Fibroblast of pulmonary artery (primary cell): ENCODE results near the gene RTP5.
"Not testable (repeated sequence)": the region's sequence is repeated elsewhere in the genome, so short reads cannot be mapped to it uniquely, and the experiment has no call there.

Source experiments
- DNase-seq: peaks from one replicate; pipeline ENCODE4 v3.0.0-alpha.2; 2010; ENCODE audit warnings: low read depth
- H3K4me3 ChIP-seq: replicated peaks from 2 replicates; pipeline ENCODE4 v1.5.1; 2011; ENCODE audit warnings: low read depth, mild to moderate bottlenecking, control low read depth, low read length, moderate library complexity
- TF ChIP-seq, protein P1 (sequence below): IDR thresholded peaks from 2 replicates; pipeline ENCODE4 v1.5.1; 2011; ENCODE audit warnings: mild to moderate bottlenecking, control low read depth, low read length, inconsistent platforms; ENCODE audit errors: missing control alignments

Gene RTP5

DNA sequence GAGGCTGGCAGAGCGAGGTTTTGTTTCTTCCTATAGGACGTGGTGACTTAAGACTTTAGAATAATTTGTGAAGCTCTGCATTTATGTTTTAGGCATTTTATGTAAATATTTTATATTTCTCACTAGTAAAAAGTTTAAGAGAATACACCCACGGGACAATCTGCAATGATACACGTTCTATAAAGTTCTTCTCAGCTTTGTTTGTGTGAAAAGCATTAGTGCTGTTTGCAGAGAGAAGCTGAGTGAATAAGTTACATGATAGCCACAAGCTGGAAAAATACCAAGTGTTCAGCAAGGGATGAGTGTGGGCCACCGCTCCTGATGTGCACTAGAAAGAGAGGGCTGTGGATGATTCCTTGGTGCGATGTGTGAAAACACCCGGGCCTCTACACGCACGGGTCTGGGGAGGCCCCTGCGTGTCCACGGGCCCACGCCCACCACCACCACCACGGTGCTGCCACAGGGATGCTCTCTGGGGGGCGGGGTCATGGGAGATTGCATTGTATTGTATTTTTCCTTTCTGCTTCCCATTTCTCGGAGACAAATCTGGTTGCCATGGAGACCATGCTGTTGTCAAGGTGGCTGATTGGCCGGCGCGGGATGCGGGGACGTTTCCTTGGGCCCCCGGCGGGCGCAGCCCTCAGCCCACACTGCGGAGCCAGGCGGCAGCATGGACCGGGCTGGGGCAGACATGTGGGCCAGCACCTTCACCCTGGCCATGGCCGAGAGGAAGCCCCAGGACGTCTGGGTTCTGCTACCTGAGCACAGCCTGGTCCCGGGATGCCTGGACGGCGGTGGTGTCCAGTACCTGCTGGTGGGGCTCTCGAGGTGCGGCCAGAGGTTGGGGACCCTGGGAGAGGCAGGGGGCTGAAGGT, at the start of gene RTP5:
TSS of gene RTP5 (plus strand) at position 643 of the 875 bp plus-strand sequence. CDS start at position 671, 28 bp downstream.
- no peak for DNase-seq
- TF ChIP-seq, protein P1, sequence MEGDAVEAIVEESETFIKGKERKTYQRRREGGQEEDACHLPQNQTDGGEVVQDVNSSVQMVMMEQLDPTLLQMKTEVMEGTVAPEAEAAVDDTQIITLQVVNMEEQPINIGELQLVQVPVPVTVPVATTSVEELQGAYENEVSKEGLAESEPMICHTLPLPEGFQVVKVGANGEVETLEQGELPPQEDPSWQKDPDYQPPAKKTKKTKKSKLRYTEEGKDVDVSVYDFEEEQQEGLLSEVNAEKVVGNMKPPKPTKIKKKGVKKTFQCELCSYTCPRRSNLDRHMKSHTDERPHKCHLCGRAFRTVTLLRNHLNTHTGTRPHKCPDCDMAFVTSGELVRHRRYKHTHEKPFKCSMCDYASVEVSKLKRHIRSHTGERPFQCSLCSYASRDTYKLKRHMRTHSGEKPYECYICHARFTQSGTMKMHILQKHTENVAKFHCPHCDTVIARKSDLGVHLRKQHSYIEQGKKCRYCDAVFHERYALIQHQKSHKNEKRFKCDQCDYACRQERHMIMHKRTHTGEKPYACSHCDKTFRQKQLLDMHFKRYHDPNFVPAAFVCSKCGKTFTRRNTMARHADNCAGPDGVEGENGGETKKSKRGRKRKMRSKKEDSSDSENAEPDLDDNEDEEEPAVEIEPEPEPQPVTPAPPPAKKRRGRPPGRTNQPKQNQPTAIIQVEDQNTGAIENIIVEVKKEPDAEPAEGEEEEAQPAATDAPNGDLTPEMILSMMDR = no peak

DNA sequence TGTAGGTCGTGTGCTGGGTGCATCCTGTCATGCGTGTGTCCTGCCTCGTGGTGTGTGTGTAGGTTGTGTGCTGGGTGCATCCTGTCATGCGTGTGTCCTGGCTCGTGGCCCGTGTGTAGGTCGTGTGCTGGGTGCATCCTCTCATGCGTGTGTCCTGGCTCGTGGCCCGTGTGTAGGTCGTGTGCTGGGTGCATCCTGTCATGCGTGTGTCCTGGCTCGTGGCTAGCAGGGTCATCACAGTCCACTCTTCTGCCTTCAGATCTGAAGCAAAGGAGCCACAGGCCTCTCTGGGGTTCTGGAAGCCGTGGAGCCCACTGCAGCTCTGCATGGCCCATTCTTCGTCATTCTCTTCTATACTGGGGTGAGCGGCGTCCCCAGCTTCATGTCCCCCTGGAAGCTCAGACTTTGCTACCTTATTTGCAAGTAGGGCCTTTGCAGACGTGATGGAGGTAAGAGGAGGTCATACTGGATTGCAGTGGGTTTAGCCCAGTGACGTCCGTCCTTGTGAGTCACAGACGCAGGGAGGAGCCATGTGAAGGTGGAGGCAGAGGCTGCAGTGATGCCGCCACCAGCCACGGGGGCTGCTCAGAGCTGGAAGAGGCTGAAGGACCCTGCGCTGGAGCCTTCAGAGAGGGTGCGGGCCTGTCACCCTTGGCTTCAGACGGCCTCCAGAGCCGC, 49.4 kb upstream of the RTP5 start:
- not testable (repeated sequence) for DNase-seq

More for the DNA sequence above, at the start of gene RTP5:
- no peak within 1 kb of the TSS for H3K4me3 ChIP-seq

DNA sequence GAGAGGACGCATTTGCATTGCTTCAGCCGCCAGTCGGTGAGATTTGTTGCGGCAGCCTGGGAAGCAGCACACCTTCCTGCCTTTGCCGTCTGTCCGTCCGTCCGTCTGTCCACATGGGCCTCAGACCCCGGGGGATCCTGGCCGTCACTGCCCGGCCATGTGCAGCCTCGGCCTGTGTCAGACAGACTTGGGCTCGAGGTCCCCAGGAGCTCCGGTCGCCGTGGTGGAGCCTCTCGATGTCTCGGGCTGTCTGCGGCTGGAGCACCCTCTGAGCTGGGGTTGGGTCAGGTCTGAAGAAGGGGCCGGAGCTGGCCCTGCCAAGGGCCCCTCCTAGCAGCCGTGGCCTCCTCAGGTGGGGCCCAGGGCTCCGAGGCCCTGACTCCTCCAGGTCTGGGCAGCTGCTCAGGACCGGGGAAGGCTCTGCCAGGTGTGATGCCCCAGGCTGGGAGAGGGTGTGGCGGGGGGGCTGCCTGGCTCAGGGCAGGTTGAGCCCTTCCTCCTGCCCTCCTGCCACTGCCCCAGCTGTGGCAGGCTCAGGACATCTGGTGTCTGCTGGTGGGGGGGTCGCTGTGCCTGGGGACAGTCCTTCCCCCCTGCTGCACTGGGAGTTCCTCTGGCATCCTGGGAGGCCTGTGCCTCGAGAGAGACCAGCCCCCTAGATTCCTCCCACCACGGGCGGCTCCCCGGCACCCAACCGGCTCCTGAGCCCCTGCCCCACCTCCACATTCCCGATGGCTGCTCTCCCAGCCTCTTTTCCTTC, 48.7 kb upstream of the RTP5 start:
- no peak for DNase-seq
- no peak overlapping the region for H3K4me3 ChIP-seq
- TF ChIP-seq, protein P1 = no peak

More for the DNA sequence above, 49.4 kb upstream of the RTP5 start:
- H3K4me3 ChIP-seq = not testable (repeated sequence)

DNA sequence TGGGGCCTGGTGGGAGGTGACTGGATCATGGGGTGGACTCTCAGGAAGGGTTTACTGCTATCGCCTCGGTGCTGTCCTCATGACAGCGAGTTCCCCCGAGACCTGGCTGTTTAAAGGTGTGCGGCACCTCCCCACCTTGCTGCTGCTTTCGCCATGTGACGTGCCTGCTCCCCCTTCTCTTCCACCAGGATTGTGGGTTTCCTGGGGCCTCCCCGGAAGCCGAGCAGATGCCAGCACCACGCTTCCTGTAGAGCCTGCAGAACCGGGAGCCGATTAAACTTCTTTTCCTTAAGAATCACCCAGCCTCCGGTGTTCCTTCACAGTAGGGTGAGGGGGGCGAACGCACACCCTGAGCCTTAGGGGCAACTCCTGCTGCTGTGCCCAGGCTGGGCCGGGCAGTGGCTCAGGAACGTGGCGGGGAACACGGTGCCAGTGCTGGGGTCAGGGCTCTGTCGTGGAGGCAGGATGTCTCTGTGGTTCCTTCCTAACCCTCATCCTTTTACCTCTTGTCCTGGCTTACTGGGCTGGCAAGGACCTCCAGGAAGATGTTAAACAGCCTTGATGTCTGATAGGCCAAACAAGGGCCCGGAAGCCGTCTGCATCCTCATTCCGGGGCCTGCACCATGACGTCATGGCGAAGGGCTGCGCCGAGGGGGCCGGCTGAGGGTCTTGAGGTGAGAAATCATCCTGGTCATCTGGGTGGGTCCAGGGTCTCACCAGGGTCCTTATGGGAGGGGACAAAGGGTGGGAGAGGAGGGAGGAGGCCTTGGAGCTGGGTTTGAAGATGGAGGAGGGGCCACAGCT, 47.9 kb upstream of the RTP5 start:
- TF ChIP-seq, protein P1 = no peak
- no peak overlapping the region for H3K4me3 ChIP-seq
- no peak for DNase-seq

DNA sequence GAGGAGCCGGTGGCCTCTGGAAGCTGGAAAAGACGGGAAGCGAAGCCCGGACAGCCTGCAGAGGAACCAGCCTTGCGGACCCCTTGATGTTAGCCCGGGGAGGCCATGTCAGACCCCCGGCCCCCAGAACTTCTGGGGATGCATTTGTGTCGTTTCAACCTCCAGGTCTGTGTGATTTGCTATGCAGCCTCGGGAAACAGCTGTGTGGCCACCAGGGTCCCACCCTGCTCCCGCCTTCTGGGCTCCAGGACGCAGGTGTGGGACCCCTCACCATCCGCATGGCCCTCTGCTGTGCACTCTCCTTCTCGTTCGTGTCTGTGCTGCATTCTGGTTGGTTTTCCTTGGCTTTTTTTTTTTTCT, 47.3 kb upstream of the RTP5 start:
- TF ChIP-seq, protein P1 = no peak
- H3K4me3 ChIP-seq = no peak overlapping the region
- no peak for DNase-seq

DNA sequence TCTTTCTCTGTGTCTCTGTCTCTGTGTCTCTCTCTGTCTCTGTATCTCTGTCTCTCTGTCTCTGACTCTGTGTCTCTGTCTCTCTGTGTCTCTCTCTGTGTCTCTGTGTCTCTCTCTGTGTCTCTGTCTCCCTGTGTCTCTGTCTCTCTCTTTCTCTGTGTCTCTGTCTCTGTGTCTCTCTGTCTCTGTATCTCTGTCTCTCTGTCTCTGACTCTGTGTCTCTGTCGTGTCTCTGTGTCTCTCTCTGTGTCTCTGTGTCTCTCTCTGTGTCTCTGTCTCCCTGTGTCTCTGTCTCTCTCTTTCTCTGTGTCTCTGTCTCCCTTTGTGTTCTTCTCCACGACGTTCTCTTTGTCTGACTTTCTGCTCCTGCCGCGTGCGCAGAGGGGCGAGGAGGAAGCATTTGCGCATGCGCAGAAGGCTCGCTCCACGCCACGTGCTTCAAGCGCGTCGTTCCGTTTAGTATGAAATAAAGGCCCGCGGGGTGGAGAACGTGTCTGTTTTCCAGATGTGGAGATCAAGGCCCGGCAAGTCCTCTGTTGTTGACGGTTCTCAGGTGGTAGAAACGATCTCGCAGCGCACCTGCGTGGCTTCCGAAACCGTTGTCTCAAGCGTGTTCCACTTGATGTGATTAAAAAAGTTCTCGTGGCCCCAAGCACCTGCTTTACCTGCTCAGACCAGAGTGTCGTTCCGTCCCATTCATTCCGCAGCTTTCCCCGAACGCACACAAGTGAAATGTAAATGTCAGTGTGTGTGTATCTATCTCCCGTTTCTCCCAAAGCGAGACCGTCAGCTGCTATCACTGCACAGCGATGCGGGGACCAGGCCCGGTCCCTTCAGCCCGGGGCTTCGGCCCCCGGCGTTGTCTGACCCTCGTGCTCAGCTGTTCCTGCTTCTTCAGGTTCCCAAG, 45.7 kb upstream of the RTP5 start:
- not testable (repeated sequence) for DNase-seq, H3K4me3 ChIP-seq

DNA sequence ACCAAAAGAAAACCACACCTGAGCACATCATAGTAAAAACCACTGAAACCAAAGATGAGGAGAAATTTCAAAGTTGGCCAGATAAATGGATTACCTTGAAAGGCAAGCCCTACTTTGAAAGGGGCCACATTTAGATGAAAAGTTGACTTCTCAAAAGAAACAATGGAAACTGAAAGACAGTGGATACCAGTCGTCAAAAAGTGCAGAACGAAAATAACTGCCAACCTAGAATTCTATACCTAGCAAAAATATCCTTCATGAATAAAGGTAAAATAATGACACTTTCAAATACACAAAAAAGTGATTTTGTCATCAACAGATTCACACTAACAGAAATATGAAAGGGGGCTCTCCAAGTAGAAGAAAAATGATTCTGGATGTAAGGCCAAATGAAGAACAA, 42.1 kb upstream of the RTP5 start:
- DNase-seq = no peak
- TF ChIP-seq, protein P1 = no peak
- H3K4me3 ChIP-seq = no peak overlapping the region
